GM21717 (cell line): ENCODE results near the gene TPRG1L.

Source experiments
- ATAC-seq: cut with Tn5 transposase; IDR thresholded peaks from one replicate; pipeline ENCODE4 v1.9.1; 2021; ENCODE audit warnings: mild to moderate bottlenecking, moderate library complexity; ENCODE audit not compliant: unreplicated experiment

TPRG1L gene

GRCh38 chr1:3676581-3677470 is 52.0 kb downstream of the TPRG1L start:
- peak; percentile 61 for ATAC-seq

- peak; percentile 0 for ATAC-seq
These were observed 52.7 kb downstream of the TPRG1L start for GRCh38 chr1:3677484-3677883.

GRCh38 chr1:3678361-3679097 is 53.7 kb downstream of the TPRG1L start:
- no peak for ATAC-seq

- ATAC-seq = no peak
These were observed 54.3 kb downstream of the TPRG1L start for GRCh38 chr1:3679098-3679555.
